A549 (cell line): ENCODE data around the gene SMARCA5. TPM values are rescaled to one million over a fixed set of nuclear protein-coding genes. Genes with fewer than 3 reads are reported as not detected.

Source experiments
- ATAC-seq, 2 experiments: fragments of 200-7000 bp in 1 of 2; fragments of >200 bp in 1 of 2; cut with Nextera tagmentation in 1 of 2; cut with Tn5 transposase in 1 of 2; 3 replicates each; pipeline versions ENCODE4 v1.8.0 to v1.9.1; 2018 to 2020; ENCODE audit warnings: mild to moderate bottlenecking in 1 of 2, moderate library complexity in 1 of 2
- CTCF ChIA-PET: fragments of 300-600 bp; sonication (Branson Sonifier 250); formaldehyde crosslinking; extraction: SDS; loops from one replicate; lab custom pipeline; 2021; ENCODE audit warnings: antibody characterized with exemption, inconsistent platforms; lab: Yijun Ruan, JAX
- POLR2A ChIA-PET: fragments of 350-600 bp; formaldehyde crosslinking; extraction: SDS; loops from one replicate; lab custom pipeline; 2021; ENCODE audit warnings: antibody characterized with exemption, inconsistent platforms; lab: Yijun Ruan, JAX
- DNase-seq, 2 experiments: peaks; one replicate each; pipeline versions ENCODE4 v3.0.0 to v3.0.0-alpha.2; 2011 to 2016; ENCODE audit warnings: low read depth in 1 of 2, low spot score in 1 of 2
- FAIRE-seq: peaks from 2 replicates; lab custom pipeline; 2011; peaks lifted over from hg19 to GRCh38; lab: Jason Lieb, UNC
- H3K27ac ChIP-seq, 2 experiments: fragments of >200 bp; sonication (Bioruptor Twin); formaldehyde crosslinking; 3 replicates each; pipeline ENCODE4 v1.5.1; 2016 to 2017
- H3K4me1 ChIP-seq: fragments of >200 bp; sonication (Bioruptor Twin); formaldehyde crosslinking; 3 replicates; pipeline ENCODE4 v1.6.1; 2016
- H3K4me2 ChIP-seq: fragments of >200 bp; sonication (Bioruptor Twin); formaldehyde crosslinking; 3 replicates; pipeline ENCODE4 v1.6.1; 2016
- H3K4me3 ChIP-seq: fragments of >200 bp; sonication (Bioruptor Twin); formaldehyde crosslinking; 3 replicates; pipeline ENCODE4 v1.5.1; 2016
- H3K9me3 ChIP-seq: fragments of >200 bp; sonication (Bioruptor Twin); formaldehyde crosslinking; 3 replicates; pipeline ENCODE4 v1.6.1; 2016
- BHLHE40 ChIP-seq: IDR thresholded peaks from 2 replicates; pipeline ENCODE4 v1.6.1; 2012; ENCODE audit warnings: low read depth, low read length, inconsistent platforms
- CBX2 ChIP-seq: fragments of 200-600 bp; sonication (generic); IDR thresholded peaks from 2 replicates; pipeline ENCODE4 v1.6.1; 2016; ENCODE audit warnings: low read depth, mild to moderate bottlenecking, borderline replicate concordance
- CEBPB ChIP-seq, 2 experiments: fragments of >200 bp in 1 of 2; sonication (Bioruptor Twin) in 1 of 2; formaldehyde crosslinking in 1 of 2; IDR thresholded peaks; 2 replicates each; pipeline ENCODE4 v1.6.1; 2012 to 2016
- EHMT2 ChIP-seq: fragments of 200-600 bp; sonication (generic); IDR thresholded peaks from 2 replicates; pipeline ENCODE4 v1.6.1; 2016; ENCODE audit warnings: antibody characterized with exemption, low read depth, mild to moderate bottlenecking, moderate library complexity
- EP300 ChIP-seq, 2 experiments: fragments of >200 bp; sonication (Bioruptor Twin); formaldehyde crosslinking; IDR thresholded peaks; 2 replicates in 1 of 2; 3 replicates in 1 of 2; pipeline ENCODE4 v1.6.1; 2016 to 2017
- FOSB ChIP-seq: fragments of 250-450 bp; sonication (Bioruptor Pico); IDR thresholded peaks from 2 replicates; pipeline ENCODE4 v1.5.0; 2020; ENCODE audit warnings: mild to moderate bottlenecking, moderate library complexity
- FOSL2 ChIP-seq, 2 experiments: fragments of 450-650 bp in 1 of 2; fragments of >200 bp in 1 of 2; sonication (Bioruptor Twin) in 1 of 2; formaldehyde crosslinking; IDR thresholded peaks; 2 replicates each; pipeline versions ENCODE4 v1.5.0 to v1.6.1; 2016 to 2020; ENCODE audit warnings: mild to moderate bottlenecking in 1 of 2, moderate library complexity in 1 of 2
- FOXS1 ChIP-seq: fragments of 250-450 bp; sonication (Bioruptor Pico); IDR thresholded peaks from 2 replicates; pipeline ENCODE4 v1.5.0; 2020; ENCODE audit warnings: mild to moderate bottlenecking, moderate library complexity
- GATA3 ChIP-seq: IDR thresholded peaks from 2 replicates; pipeline ENCODE4 v1.6.1; 2012; ENCODE audit warnings: borderline replicate concordance
- KDM5A ChIP-seq: fragments of 200-600 bp; sonication (generic); IDR thresholded peaks from 2 replicates; pipeline ENCODE4 v1.6.1; 2016; ENCODE audit warnings: antibody characterized with exemption, mild to moderate bottlenecking
- NPAS2 ChIP-seq: fragments of 250-450 bp; sonication (Bioruptor Pico); IDR thresholded peaks from 2 replicates; pipeline ENCODE4 v1.8.0; 2022; ENCODE audit warnings: mild to moderate bottlenecking, moderate library complexity, borderline replicate concordance
- RFX5 ChIP-seq: fragments of 450-650 bp; IDR thresholded peaks from 2 replicates; pipeline ENCODE4 v1.7.1; 2014; ENCODE audit warnings: antibody characterized with exemption, mild to moderate bottlenecking, moderate library complexity
- WGBS: methylation state at CpG from one replicate; pipeline ENCODE4 v1.1.6; 2017; ENCODE audit errors: missing lambda C conversion rate; 5-methylcytosine and 5-hydroxymethylcytosine counted together
- polyA plus RNA-seq, 4 experiments: library from polyadenylated mRNA; depleted of rRNA in 3 of 4; stranded (reverse); fragments of >200 nt; fragmentation: RNase III in 1 of 4; extraction: RNeasy Plus Mini Kit Qiagen cat#74134 plus additional on column Dnase treatment in 1 of 4; gene quantifications; 2 replicates in 3 of 4; 3 replicates in 1 of 4; pipeline ENCODE4 v1.2.3, GENCODE V29; 2011 to 2017
- TF ChIP-seq, protein P1 (sequence below): IDR thresholded peaks from 2 replicates; pipeline ENCODE4 v1.6.1; 2012
- TF ChIP-seq, protein P2 (sequence below): fragments of 150-350 bp; IDR thresholded peaks from 2 replicates; pipeline ENCODE4 v1.6.1; 2014; ENCODE audit warnings: low read depth, mild to moderate bottlenecking, low read length
- TF ChIP-seq, protein P3 (sequence below): fragments of >200 bp; sonication (Bioruptor Twin); formaldehyde crosslinking; IDR thresholded peaks from 3 replicates; pipeline ENCODE4 v1.6.1; 2016
- TF ChIP-seq, protein P4 (sequence below): fragments of >200 bp; sonication (Bioruptor Twin); formaldehyde crosslinking; IDR thresholded peaks from 3 replicates; pipeline ENCODE4 v1.5.1; 2016

Gene SMARCA5
- polyA plus RNA-seq, 2 of the 4 experiments (the other 2 are of a cell fraction) = 22.2 to 33.4 TPM

DNA sequence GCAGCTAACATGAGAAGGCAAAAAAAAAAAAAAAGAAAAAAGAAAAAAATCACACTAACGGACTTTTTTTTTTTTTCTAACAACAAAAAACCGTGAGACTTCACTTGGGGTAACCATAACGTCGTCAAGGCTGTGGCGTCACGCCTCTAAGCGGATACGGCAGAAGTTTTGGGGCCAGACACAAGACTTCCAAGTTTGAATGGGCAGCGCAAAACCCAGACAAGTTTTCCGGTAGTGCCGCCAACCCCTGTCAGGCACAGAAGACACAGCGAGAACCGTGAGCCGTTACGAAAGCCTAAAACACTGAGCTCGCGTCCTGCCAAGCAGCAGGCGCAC lies 556 bp upstream of the SMARCA5 start:
- POLR2A ChIA-PET = interaction anchor here (0.6 kb wide), 1 partner anchor 202 kb away, joined by 3 read pairs; no protein-coding TSS in a partner anchor
- H3K9me3 ChIP-seq = no peaks in the 10 kb centered on the region
- no peak for FAIRE-seq
- TF ChIP-seq, protein P1, sequence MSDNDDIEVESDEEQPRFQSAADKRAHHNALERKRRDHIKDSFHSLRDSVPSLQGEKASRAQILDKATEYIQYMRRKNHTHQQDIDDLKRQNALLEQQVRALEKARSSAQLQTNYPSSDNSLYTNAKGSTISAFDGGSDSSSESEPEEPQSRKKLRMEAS = 0 out of 2 replicates have a peak, but pooled peaks have one; percentile 6
- TF ChIP-seq, protein P2, sequence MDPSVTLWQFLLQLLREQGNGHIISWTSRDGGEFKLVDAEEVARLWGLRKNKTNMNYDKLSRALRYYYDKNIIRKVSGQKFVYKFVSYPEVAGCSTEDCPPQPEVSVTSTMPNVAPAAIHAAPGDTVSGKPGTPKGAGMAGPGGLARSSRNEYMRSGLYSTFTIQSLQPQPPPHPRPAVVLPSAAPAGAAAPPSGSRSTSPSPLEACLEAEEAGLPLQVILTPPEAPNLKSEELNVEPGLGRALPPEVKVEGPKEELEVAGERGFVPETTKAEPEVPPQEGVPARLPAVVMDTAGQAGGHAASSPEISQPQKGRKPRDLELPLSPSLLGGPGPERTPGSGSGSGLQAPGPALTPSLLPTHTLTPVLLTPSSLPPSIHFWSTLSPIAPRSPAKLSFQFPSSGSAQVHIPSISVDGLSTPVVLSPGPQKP = no peak
- TF ChIP-seq KDM5A (no peak), GATA3 (no peak), EHMT2 (no peak)
- TF ChIP-seq, all 56 proteins: peak for 1
- peak in 1 of 2 experiments; percentile 39 for DNase-seq
- peak overlapping the region; percentile 97 for H3K4me3 ChIP-seq
- CTCF ChIA-PET = interaction anchor here (1.1 to 2.1 kb wide), 2 partner anchors 9 to 19 kb away, joined by 3 to 6 read pairs; no protein-coding TSS in a partner anchor
- H3K4me2 ChIP-seq = peak overlapping the region; percentile 67
- peak overlapping the region; percentile 90 to 98 for H3K27ac ChIP-seq
- peak; percentile 59 to 71 for ATAC-seq
- H3K4me1 ChIP-seq = peaks cover 25% of the 10 kb centered on the region
- WGBS = under 1% methylated on average over 9 of the region's 18 CpGs

DNA sequence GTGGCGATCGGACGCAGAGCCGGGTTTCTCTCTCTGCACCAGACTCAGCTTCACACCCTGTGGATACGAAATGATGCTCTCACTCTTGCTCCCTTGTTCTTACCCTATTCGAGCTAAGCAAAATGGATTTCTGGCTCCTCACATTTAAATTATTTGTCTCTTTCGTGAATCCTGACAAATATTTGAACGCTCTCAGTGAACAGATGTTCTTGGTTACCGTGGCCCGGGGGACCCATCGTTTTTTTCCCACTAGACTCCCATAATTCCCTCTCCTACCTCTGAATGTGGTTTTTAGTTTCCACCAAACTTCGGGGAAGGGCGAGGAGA lies 630 bp downstream of the SMARCA5 start:
- DNase-seq (peak in 1 of 2 experiments; percentile 15), ATAC-seq (no peak), FAIRE-seq (no peak)
- peak overlapping the region; percentile 97 for H3K4me3 ChIP-seq
- POLR2A ChIA-PET = no interaction called here
- H3K27ac ChIP-seq = peak overlapping the region; percentile 90 to 98
- H3K4me1 ChIP-seq = peaks cover 25% of the 10 kb centered on the region
- WGBS = 0% methylated on average over 9 of the region's 13 CpGs
- TF ChIP-seq NPAS2 (no peak), CBX2 (no peak), FOSL2 (IDR thresholded peaks at IDR 0.05) (no peak), FOSL2 (CRISPR knock-in tag; IDR thresholded peaks at IDR 0.05) (no peak), CEBPB (IDR thresholded peaks at IDR 0.05) (no peak), FOSB (no peak)
- TF ChIP-seq, protein P3, sequence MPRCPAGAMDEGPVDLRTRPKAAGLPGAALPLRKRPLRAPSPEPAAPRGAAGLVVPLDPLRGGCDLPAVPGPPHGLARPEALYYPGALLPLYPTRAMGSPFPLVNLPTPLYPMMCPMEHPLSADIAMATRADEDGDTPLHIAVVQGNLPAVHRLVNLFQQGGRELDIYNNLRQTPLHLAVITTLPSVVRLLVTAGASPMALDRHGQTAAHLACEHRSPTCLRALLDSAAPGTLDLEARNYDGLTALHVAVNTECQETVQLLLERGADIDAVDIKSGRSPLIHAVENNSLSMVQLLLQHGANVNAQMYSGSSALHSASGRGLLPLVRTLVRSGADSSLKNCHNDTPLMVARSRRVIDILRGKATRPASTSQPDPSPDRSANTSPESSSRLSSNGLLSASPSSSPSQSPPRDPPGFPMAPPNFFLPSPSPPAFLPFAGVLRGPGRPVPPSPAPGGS = no peak
- TF ChIP-seq, protein P2 = no peak
- no peaks in the 10 kb centered on the region for H3K9me3 ChIP-seq
- peak overlapping the region; percentile 87 for H3K4me2 ChIP-seq
- CTCF ChIA-PET = interaction anchor here (2.1 kb wide), 1 partner anchor 17 kb away, joined by 6 read pairs; no protein-coding TSS in a partner anchor

DNA sequence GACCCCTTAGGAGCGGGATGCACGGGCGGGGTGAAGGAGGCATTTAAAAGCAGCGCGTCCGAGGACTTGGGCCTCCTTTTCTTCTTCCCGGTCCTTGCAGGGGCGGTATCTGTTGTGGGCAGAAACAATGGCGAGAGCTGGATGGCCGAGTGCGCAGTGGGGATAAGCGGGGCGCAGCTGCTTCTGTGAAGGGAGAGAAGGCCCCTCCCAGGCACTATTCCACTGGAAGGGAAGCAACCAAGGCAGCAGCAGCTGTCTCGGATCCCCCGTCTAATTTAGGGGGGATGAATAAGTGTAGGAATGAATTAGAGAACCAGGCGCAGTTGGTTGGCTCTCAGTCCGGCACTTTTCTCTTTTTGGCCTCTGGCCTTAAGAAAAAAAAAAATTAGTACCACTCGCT lies 995 bp downstream of the SMARCA5 start:
- ATAC-seq (peak; percentile 32 to 58; a peak in 4 of 6 replicates), DNase-seq (peak; percentile 8 to 12), FAIRE-seq (no peak)
- no peak for TF ChIP-seq EP300 (IDR thresholded peaks at IDR 0.05)
- no peak for TF ChIP-seq FOXS1 (CRISPR knock-in tag)
- TF ChIP-seq, protein P4, sequence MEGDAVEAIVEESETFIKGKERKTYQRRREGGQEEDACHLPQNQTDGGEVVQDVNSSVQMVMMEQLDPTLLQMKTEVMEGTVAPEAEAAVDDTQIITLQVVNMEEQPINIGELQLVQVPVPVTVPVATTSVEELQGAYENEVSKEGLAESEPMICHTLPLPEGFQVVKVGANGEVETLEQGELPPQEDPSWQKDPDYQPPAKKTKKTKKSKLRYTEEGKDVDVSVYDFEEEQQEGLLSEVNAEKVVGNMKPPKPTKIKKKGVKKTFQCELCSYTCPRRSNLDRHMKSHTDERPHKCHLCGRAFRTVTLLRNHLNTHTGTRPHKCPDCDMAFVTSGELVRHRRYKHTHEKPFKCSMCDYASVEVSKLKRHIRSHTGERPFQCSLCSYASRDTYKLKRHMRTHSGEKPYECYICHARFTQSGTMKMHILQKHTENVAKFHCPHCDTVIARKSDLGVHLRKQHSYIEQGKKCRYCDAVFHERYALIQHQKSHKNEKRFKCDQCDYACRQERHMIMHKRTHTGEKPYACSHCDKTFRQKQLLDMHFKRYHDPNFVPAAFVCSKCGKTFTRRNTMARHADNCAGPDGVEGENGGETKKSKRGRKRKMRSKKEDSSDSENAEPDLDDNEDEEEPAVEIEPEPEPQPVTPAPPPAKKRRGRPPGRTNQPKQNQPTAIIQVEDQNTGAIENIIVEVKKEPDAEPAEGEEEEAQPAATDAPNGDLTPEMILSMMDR = no peak
- no peak for TF ChIP-seq BHLHE40
- no peak for TF ChIP-seq RFX5
- no peak for TF ChIP-seq KDM5A
- ChIA-PET POLR2A (no interaction called here), CTCF (interaction anchor here (2.1 kb wide), 1 partner anchor 17 kb away, joined by 6 read pairs; no protein-coding TSS in a partner anchor)
- Histone ChIP-seq H3K27ac (peak overlapping the region; percentile 90 to 98), H3K4me2 (peak overlapping the region; percentile 87), H3K4me1 (peaks cover 25% of the 10 kb centered on the region), H3K9me3 (no peaks in the 10 kb centered on the region), H3K4me3 (peak overlapping the region; percentile 97)
- WGBS = 2% methylated on average over 16 of the region's 18 CpGs
